Activated CD8-positive, alpha-beta T cell treated with anti-CD3 and anti-CD28 coated beads for 36 hours (primary cell): ENCODE data around the gene ATP13A3. TPM values are rescaled to one million over a fixed set of nuclear protein-coding genes. Genes with fewer than 3 reads are reported as not detected.
"Not testable (repeated sequence)": the region's sequence is repeated elsewhere in the genome, so short reads cannot be mapped to it uniquely, and the experiment has no call there.

ENCODE experiments used
- ATAC-seq: fragments of 200-7000 bp; cut with Tn5 transposase; one replicate; pipeline ENCODE4 v1.10.0; 2021; ENCODE audit warnings: mild to moderate bottlenecking, moderate library complexity
- CTCF ChIA-PET: fragments of 350-600 bp; sonication (Branson Sonifier 250); formaldehyde crosslinking; loops from one replicate; lab custom pipeline; 2021; ENCODE audit warnings: antibody characterized with exemption; lab: Charles Lee
- POLR2A ChIA-PET: fragments of 350-600 bp; sonication (Branson Sonifier 250); formaldehyde crosslinking; loops from one replicate; lab custom pipeline; 2021; ENCODE audit warnings: antibody characterized with exemption; lab: Charles Lee
- DNase-seq: peaks from one replicate; pipeline ENCODE4 v3.0.0-alpha.2; 2020
- H3K27ac Mint-ChIP-seq: one replicate; pipeline ENCODE4 v1.8.0; 2021; ENCODE audit warnings: mild to moderate bottlenecking, mixed read lengths
- H3K27me3 Mint-ChIP-seq: one replicate; pipeline ENCODE4 v1.8.0; 2021; ENCODE audit warnings: mixed read lengths
- H3K36me3 Mint-ChIP-seq: one replicate; pipeline ENCODE4 v1.8.0; 2021; ENCODE audit warnings: low read depth, mixed read lengths
- H3K4me1 Mint-ChIP-seq: one replicate; pipeline ENCODE4 v1.8.0; 2021; ENCODE audit warnings: low read depth, mixed read lengths
- H3K4me3 Mint-ChIP-seq: one replicate; pipeline ENCODE4 v1.8.0; 2021; ENCODE audit warnings: mild to moderate bottlenecking, moderate library complexity, mixed read lengths
- H3K9me3 Mint-ChIP-seq: one replicate; pipeline ENCODE4 v1.8.0; 2021; ENCODE audit warnings: mixed read lengths
- intact Hi-C: fragments of 100-400 bp; cut with micrococcal nuclease; formaldehyde crosslinking; loops from one replicate; pipeline ENCODE4 v1.10.0; 2022
- total RNA-seq, 2 experiments: library from RNA; stranded (reverse); gene quantifications; one replicate each; pipeline ENCODE4 v1.2.3, GENCODE V29; 2021
- TF ChIP-seq, protein P1 (sequence below): fragments of 200-600 bp; IDR thresholded peaks from one replicate; pipeline ENCODE4 v1.8.0; 2022; ENCODE audit warnings: antibody characterized with exemption, mild to moderate bottlenecking

The ATP13A3 gene
- total RNA-seq, 2 experiments from 2014 or later: 101 to 110 TPM

DNA sequence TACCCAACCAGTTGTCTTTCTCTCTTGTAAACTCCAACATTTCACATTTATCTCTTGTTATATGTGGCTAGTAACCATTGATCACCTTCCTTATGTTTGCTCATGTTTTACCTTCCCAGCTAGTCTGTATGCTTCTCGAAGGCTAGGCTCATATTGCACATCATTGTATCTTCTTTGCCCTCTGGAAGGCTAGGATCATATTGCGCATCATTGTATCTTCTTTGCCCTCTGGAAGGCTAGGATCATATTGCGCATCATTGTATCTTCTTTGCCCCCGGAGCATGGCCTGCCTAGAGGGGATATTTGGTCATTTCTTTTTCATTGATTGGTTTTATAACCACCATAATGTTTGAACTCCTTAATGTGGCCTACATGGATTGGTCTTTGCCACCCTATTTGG, 39.4 kb upstream of the ATP13A3 start:
- no peak for ATAC-seq
- no peak for DNase-seq
- intact Hi-C loops: no loop called here
- CTCF ChIA-PET: no interaction called here
- TF ChIP-seq, protein P1, sequence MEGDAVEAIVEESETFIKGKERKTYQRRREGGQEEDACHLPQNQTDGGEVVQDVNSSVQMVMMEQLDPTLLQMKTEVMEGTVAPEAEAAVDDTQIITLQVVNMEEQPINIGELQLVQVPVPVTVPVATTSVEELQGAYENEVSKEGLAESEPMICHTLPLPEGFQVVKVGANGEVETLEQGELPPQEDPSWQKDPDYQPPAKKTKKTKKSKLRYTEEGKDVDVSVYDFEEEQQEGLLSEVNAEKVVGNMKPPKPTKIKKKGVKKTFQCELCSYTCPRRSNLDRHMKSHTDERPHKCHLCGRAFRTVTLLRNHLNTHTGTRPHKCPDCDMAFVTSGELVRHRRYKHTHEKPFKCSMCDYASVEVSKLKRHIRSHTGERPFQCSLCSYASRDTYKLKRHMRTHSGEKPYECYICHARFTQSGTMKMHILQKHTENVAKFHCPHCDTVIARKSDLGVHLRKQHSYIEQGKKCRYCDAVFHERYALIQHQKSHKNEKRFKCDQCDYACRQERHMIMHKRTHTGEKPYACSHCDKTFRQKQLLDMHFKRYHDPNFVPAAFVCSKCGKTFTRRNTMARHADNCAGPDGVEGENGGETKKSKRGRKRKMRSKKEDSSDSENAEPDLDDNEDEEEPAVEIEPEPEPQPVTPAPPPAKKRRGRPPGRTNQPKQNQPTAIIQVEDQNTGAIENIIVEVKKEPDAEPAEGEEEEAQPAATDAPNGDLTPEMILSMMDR: no peak
- Mint-ChIP-seq H3K27ac (no peak overlapping the region), H3K27me3 (peaks cover 7% of the 10 kb centered on the region), H3K4me3 (no peak overlapping the region), H3K36me3 (no peaks in the 10 kb centered on the region), H3K9me3 (no peaks in the 10 kb centered on the region), H3K4me1 (peaks cover 4% of the 10 kb centered on the region)
- POLR2A ChIA-PET: no interaction called here

GRCh38 chr3:194522579-194523046, 35.8 kb upstream of the ATP13A3 start:
- H3K27me3 Mint-ChIP-seq: peaks cover 15% of the 10 kb centered on the region
- TF ChIP-seq, protein P1: no peak
- ChIA-PET CTCF (interaction anchor here (0.9 to 1.6 kb wide), 4 partner anchors 14 to 111 kb away, joined by 3 to 4 read pairs (median 4); no protein-coding TSS in a partner anchor), POLR2A (no interaction called here)
- peaks cover 2% of the 10 kb centered on the region for H3K9me3 Mint-ChIP-seq
- DNase-seq: no peak
- no peak for ATAC-seq
- H3K4me1 Mint-ChIP-seq: peaks cover 23% of the 10 kb centered on the region
- H3K4me3 Mint-ChIP-seq: no peak overlapping the region
- no peak overlapping the region for H3K27ac Mint-ChIP-seq
- H3K36me3 Mint-ChIP-seq: no peaks in the 10 kb centered on the region
- intact Hi-C loops: no loop called here

DNA sequence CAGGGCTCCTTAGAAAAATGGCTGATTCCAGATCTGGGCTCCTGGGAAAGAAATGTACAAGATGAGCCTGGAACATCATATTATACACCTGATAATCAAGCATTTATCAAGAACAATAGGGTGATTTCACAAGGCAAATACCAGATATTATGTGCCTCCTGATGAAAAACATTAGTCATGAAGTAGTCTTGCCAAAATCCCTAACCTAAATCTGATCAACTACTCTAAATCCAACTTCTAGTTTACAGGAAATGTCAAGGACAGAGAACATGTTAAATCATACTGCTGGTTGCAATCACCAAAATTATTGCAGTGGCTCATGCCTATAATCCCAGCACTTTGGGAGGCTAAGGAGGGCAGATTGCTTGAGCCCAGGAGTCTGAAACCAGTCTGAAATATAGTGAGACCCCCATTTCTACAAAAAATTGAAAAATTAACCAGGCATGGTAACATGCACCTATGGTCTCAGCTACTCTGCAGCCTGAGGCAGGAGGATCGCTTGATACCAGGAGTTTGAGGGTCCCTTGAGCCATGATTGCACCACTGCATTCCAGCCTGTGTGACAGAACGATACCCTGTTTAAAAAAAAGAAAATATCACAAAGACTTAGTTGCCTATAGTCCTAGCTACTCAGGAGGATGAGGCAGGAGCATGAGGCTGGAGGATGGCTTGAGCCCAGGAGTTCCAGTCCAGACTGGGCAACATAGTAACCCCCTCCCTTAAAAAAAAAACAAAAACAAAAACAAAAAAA, 34.9 kb upstream of the ATP13A3 start:
- ChIA-PET POLR2A (no interaction called here), CTCF (interaction anchor here (0.9 to 1.5 kb wide), 3 partner anchors 50 to 112 kb away, joined by 3 to 4 read pairs (median 3); no protein-coding TSS in a partner anchor)
- Mint-ChIP-seq H3K9me3 (peaks cover 2% of the 10 kb centered on the region), H3K4me1 (peaks cover 23% of the 10 kb centered on the region), H3K27ac (no peak overlapping the region), H3K27me3 (peaks cover 17% of the 10 kb centered on the region), H3K4me3 (no peak overlapping the region), H3K36me3 (no peaks in the 10 kb centered on the region)
- ATAC-seq: no peak
- TF ChIP-seq, protein P1: no peak
- no peak for DNase-seq
- intact Hi-C loops: no loop called here

GRCh38 chr3:194520682-194521162, 33.9 kb upstream of the ATP13A3 start:
- ATAC-seq (peak; percentile 97), DNase-seq (peak; percentile 81)
- peaks cover 23% of the 10 kb centered on the region for H3K4me1 Mint-ChIP-seq
- intact Hi-C loops, H3K9me3 Mint-ChIP-seq, H3K4me3 Mint-ChIP-seq, H3K36me3 Mint-ChIP-seq: not testable (repeated sequence)
- CTCF ChIA-PET: interaction anchor here (0.6 to 1.1 kb wide), 2 partner anchors 18 to 74 kb away, joined by 3 read pairs; no protein-coding TSS in a partner anchor
- POLR2A ChIA-PET: interaction anchor here (1.2 kb wide), 1 partner anchor 36 kb away, joined by 3 read pairs; no protein-coding TSS in a partner anchor
- H3K27ac Mint-ChIP-seq: peak overlapping the region; percentile 14
- peaks cover 17% of the 10 kb centered on the region for H3K27me3 Mint-ChIP-seq

- H3K36me3 Mint-ChIP-seq, DNase-seq, H3K27ac Mint-ChIP-seq, ATAC-seq, H3K9me3 Mint-ChIP-seq, intact Hi-C loops, H3K4me3 Mint-ChIP-seq: not testable (repeated sequence)
- POLR2A ChIA-PET: interaction anchor here (1.2 kb wide), 1 partner anchor 35 kb away, joined by 3 read pairs; no protein-coding TSS in a partner anchor
- peaks cover 17% of the 10 kb centered on the region for H3K27me3 Mint-ChIP-seq
- peaks cover 23% of the 10 kb centered on the region for H3K4me1 Mint-ChIP-seq
- CTCF ChIA-PET: interaction anchor here (0.6 to 1.1 kb wide), 2 partner anchors 18 to 74 kb away, joined by 3 read pairs; no protein-coding TSS in a partner anchor
Measured at GRCh38 chr3:194520201-194520600, 33.4 kb upstream of the ATP13A3 start.
